ENCODE data around the gene KLHL4. TPM values are rescaled to one million over a fixed set of nuclear protein-coding genes. Genes with fewer than 3 reads are reported as not detected.
"Not testable (repeated sequence)": the region's sequence is repeated elsewhere in the genome, so short reads cannot be mapped to it uniquely, and the experiment has no call there.

Gene KLHL4
- total RNA-seq, 2 experiments from 2014 or later: not detected

DNA sequence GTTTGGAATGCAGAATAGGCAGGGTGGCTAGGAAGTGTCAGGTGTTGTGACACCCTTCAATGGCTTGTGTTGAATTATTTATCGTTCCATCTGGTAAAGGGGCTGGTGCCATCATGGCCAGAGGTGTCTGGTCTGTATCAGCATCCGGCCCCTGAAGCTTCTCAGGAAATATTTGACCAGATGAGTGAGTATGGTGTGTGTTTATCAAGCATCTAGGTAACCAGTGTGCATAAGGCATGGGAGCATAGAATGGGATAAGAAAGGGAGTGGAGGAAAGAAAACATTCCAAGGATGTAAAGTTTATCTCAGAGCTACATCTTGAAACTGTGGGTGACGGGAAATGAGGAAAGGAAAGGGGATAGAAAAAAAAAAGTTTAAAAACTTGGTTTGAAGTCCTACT, 109.4 kb downstream of the KLHL4 start:
- no peak for TF ChIP-seq CTCF (IDR thresholded peaks at IDR 0.05)
- H3K27me3 ChIP-seq (ENCODE audit: control insufficient read depth in 1 of 2, insufficient read depth in 2 of 2, low read length in 2 of 2): no peaks in the 10 kb centered on the region
- no peak for ATAC-seq (ENCODE audit: poor library complexity)
- intact Hi-C loops (cut with DNase I, micrococcal nuclease): no loop called here
- DNase-seq: no peak
- ChIA-PET POLR2A (no interaction called here), CTCF (no interaction called here)
- no peaks in the 10 kb centered on the region for H3K27me3 Mint-ChIP-seq
- H3K4me3 ChIP-seq (ENCODE audit: low read length): no peak overlapping the region
- no peaks in the 10 kb centered on the region for H3K36me3 ChIP-seq (ENCODE audit: insufficient read depth, low read length)
- no peaks in the 10 kb centered on the region for H3K9me3 ChIP-seq (ENCODE audit: control insufficient read depth in 1 of 2, insufficient read depth in 1 of 2, low read length in 2 of 2)
- H3K27ac Mint-ChIP-seq: no peak overlapping the region
- H3K27ac ChIP-seq (ENCODE audit: low read depth in 1 of 2, low read length in 2 of 2): no peak overlapping the region
- H3K36me3 Mint-ChIP-seq (ENCODE audit: low read depth): no peaks in the 10 kb centered on the region
- H3K4me3 Mint-ChIP-seq: no peak overlapping the region
- no peaks in the 10 kb centered on the region for H3K4me1 ChIP-seq (ENCODE audit: insufficient read depth, low read length)
- no peaks in the 10 kb centered on the region for H3K4me1 Mint-ChIP-seq (ENCODE audit: low read depth)
- H3K9me3 Mint-ChIP-seq: no peaks in the 10 kb centered on the region

DNA sequence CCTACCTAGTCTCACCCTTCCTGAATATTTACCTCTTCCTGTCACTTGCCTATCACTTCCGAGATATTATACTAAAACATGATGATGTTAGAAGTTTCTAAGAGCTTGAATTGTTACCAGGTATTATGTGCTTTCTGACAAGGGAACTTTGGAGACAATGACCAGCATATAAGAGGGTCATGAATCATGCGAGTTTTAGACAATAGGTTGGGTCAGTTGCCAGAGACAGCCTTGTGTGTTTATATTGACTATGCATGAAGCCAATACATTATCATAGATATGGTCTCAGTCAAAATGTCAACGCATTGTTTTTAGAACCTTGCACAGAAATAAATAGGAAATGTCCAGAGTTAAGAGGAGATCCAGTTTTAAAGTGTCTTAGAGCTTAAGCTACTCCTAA, 116.8 kb downstream of the KLHL4 start:
- Mint-ChIP-seq H3K4me1 (ENCODE audit: low read depth) (no peaks in the 10 kb centered on the region), H3K36me3 (ENCODE audit: low read depth) (no peaks in the 10 kb centered on the region), H3K27me3 (no peaks in the 10 kb centered on the region), H3K27ac (no peak overlapping the region), H3K9me3 (no peaks in the 10 kb centered on the region), H3K4me3 (no peak overlapping the region)
- ATAC-seq (ENCODE audit: poor library complexity) (no peak), DNase-seq (no peak)
- Histone ChIP-seq H3K4me1 (ENCODE audit: insufficient read depth, low read length) (no peaks in the 10 kb centered on the region), H3K36me3 (ENCODE audit: insufficient read depth, low read length) (no peaks in the 10 kb centered on the region), H3K27ac (ENCODE audit: low read depth in 1 of 2, low read length in 2 of 2) (no peak overlapping the region), H3K4me3 (ENCODE audit: low read length) (no peak overlapping the region), H3K27me3 (ENCODE audit: control insufficient read depth in 1 of 2, insufficient read depth in 2 of 2, low read length in 2 of 2) (no peaks in the 10 kb centered on the region), H3K9me3 (ENCODE audit: control insufficient read depth in 1 of 2, insufficient read depth in 1 of 2, low read length in 2 of 2) (peaks cover 0 to 4% of the 10 kb centered on the region in 2 experiments)
- intact Hi-C loops (cut with DNase I, micrococcal nuclease): no loop called here
- POLR2A ChIA-PET: no interaction called here
- no peak for TF ChIP-seq CTCF (IDR thresholded peaks at IDR 0.05)
- CTCF ChIA-PET: no interaction called here

DNA sequence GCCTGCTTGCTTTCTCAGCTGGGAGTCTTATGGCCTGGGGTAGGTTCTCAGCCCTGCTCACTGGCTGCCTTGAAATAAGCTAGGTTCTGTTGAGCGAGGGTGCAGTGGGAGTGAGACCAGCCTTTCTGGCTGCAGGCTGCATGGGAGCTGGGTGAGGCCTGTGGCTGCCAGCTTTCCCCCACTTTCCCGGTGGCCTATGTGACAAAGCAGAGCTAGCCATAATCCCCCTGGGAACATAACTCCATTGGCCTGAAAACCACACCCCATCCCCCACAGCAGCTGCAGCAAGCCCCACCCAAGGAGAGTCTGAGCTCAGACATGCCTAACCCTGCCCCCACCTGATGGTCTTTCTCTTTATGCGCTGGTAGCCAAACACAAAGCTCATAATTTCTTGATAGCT, 118.9 kb downstream of the KLHL4 start:
- ATAC-seq (ENCODE audit: poor library complexity): no peak
- H3K4me3 Mint-ChIP-seq: no peak overlapping the region
- H3K36me3 Mint-ChIP-seq (ENCODE audit: low read depth): no peaks in the 10 kb centered on the region
- ChIA-PET POLR2A (no interaction called here), CTCF (no interaction called here)
- peaks cover 0 to 4% of the 10 kb centered on the region in 2 experiments for H3K9me3 ChIP-seq (ENCODE audit: control insufficient read depth in 1 of 2, insufficient read depth in 1 of 2, low read length in 2 of 2)
- no peak overlapping the region for H3K27ac Mint-ChIP-seq
- H3K27me3 Mint-ChIP-seq: no peaks in the 10 kb centered on the region
- no peak overlapping the region for H3K4me3 ChIP-seq (ENCODE audit: low read length)
- DNase-seq: no peak
- H3K27ac ChIP-seq (ENCODE audit: low read depth in 1 of 2, low read length in 2 of 2): no peak overlapping the region
- H3K36me3 ChIP-seq (ENCODE audit: insufficient read depth, low read length): no peaks in the 10 kb centered on the region
- intact Hi-C loops (cut with DNase I, micrococcal nuclease): no loop called here
- no peak for TF ChIP-seq CTCF (IDR thresholded peaks at IDR 0.05)
- H3K9me3 Mint-ChIP-seq: no peaks in the 10 kb centered on the region
- H3K4me1 Mint-ChIP-seq (ENCODE audit: low read depth): no peaks in the 10 kb centered on the region
- no peaks in the 10 kb centered on the region for H3K4me1 ChIP-seq (ENCODE audit: insufficient read depth, low read length)
- no peaks in the 10 kb centered on the region for H3K27me3 ChIP-seq (ENCODE audit: control insufficient read depth in 1 of 2, insufficient read depth in 2 of 2, low read length in 2 of 2)

- POLR2A ChIA-PET; H3K9me3 Mint-ChIP-seq; CTCF ChIA-PET; H3K36me3 Mint-ChIP-seq (ENCODE audit: low read depth); intact Hi-C loops (cut with DNase I, micrococcal nuclease); H3K27me3 ChIP-seq (ENCODE audit: control insufficient read depth in 1 of 2, insufficient read depth in 2 of 2, low read length in 2 of 2); H3K4me3 ChIP-seq (ENCODE audit: low read length); ATAC-seq (ENCODE audit: poor library complexity); H3K36me3 ChIP-seq (ENCODE audit: insufficient read depth, low read length); H3K27ac Mint-ChIP-seq; DNase-seq; H3K27ac ChIP-seq (ENCODE audit: low read depth in 1 of 2, low read length in 2 of 2); H3K4me3 Mint-ChIP-seq; H3K4me1 ChIP-seq (ENCODE audit: insufficient read depth, low read length); H3K4me1 Mint-ChIP-seq (ENCODE audit: low read depth); H3K27me3 Mint-ChIP-seq; H3K9me3 ChIP-seq (ENCODE audit: control insufficient read depth in 1 of 2, insufficient read depth in 1 of 2, low read length in 2 of 2): not testable (repeated sequence)
Observed at GRCh38 chrX:87641439-87641838, 123.8 kb downstream of the KLHL4 start.
